Dermis blood vessel endothelial cell (primary cell): ENCODE results near the gene C2CD4D. TPM values are rescaled to one million over a fixed set of nuclear protein-coding genes. Genes with fewer than 3 reads are reported as not detected.
A peak's percentile ranks its signal among the peaks of the same experiment; 100 is the strongest.
"Not testable (repeated sequence)": the region's sequence is repeated elsewhere in the genome, so short reads cannot be mapped to it uniquely, and the experiment has no call there.

ENCODE experiments used
- DNase-seq: peaks from one replicate; pipeline ENCODE4 v3.0.0; 2010
- total RNA-seq: library from RNA; depleted of rRNA; stranded (reverse); fragments of >200 nt; gene quantifications from 2 replicates; pipeline ENCODE4 v1.2.3, GENCODE V29; 2014

C2CD4D gene
- 0.09 TPM in 1 of 2 replicates, not detected in the other for total RNA-seq

DNA sequence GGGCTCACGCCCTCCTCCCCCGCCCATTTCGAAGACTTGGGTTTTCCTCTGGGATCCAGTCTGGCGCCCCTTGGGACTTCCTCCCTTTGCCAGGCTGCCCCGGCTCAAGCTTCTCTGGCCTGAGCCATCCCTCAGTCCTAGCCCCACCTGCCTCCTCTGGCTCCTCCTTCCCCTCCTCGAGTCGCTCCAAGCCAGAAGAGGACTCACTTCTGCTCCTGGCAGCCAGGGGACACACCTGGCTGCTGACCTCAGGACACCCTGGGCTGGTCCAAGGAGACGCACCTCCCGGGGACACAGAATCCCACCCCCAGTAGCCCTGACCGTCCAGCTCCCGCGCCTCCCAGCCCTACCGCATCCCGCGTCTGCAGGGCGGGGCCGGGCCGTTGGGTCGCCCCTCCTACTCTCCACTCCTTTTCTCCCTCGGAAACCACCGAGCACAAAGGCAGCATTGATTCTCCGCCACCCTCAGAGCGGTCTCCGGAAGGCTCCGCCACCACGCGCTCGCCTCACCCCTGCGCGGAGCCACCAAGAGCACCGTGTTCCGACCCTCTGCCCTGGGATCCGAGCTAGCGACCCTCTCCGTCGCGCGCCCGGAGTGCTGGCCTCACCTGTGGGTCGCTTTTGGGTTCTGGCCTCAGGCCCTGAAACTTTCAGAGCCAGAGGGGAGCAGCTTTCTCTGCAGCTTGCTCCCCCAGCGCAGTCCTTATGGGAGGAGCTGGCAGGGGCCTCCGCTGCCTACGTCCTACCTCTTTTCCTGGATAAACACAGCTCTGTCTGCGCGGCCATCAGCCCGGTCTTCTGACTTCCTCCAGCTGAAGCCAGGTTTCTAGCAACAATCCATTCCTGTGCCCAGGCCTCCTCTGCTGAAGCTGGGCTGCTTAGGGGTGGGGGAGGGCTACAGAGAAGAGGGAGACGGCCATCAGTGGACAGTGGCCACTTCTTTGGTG lies at the start of gene C2CD4D:
Gene C2CD4D (minus strand): TSS at position 364 of the 947 bp plus-strand sequence. CDS start 831 bp downstream, outside the sequence.
- peak; percentile 36 for DNase-seq

GRCh38 chr1:151888972-151889570 lies 49.5 kb upstream of the C2CD4D start:
- peak; percentile 53 for DNase-seq

GRCh38 chr1:151887028-151887427 lies 47.4 kb upstream of the C2CD4D start:
- peak; percentile 66 for DNase-seq

DNA sequence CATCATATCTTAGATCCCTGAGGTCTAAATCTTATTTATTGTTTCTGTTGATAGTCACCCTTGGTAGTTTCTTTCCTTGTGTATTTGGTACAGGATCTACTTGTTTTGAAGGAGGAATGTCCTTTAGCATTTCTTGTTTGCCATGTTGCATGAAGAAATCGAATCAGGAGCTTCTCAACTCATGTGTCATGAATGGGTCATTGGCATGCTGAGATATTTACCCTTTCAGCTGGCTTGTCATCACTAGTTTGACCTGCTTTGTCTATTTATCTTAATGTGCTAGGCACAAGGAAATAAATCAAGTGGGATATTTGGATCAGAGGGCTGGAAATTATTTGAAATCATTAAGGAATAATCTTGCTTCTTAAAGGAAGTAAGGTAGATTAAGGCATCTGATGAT lies 45.9 kb upstream of the C2CD4D start:
- no peak for DNase-seq

DNA sequence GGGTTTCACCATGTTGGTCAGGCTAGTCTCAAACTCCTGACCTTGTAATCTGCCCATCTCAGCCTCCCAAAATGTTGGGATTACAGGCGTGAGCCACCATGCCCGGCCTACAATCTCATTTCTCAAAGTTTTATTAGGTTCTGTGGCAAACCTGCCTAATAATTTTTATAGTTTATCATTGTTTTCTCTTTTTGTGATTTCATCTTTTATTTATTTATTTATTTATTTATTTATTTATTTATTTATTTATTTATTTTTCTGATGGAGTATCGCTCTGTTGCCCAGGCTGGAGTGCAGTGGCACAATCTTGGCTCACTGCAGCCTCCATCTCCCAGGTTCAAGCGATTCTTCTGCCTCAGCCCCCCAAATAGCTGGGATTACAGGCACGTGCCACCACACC lies 45.3 kb upstream of the C2CD4D start:
- DNase-seq = not testable (repeated sequence)

DNA sequence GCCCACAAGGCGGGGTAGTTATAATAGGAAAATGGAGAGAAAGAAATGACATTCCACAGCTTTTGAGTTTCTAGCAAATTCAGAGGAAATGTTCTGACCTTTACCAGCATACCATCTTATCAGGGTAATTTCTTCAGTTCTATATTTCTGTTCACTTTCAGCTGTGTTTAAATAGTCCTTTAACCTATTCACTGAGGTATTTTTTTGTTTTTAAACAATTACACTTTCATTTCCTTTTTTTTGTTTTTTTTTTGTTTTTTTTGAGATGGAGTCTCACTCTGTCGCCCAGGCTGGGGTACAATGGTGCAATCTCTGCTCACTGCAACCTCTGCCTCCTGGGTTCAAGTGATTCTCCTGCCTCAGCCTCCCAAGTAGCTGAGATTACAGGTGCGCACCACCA lies 44.8 kb upstream of the C2CD4D start:
- DNase-seq = not testable (repeated sequence)

GRCh38 chr1:151883898-151884297 lies 44.3 kb upstream of the C2CD4D start:
- not testable (repeated sequence) for DNase-seq

DNA sequence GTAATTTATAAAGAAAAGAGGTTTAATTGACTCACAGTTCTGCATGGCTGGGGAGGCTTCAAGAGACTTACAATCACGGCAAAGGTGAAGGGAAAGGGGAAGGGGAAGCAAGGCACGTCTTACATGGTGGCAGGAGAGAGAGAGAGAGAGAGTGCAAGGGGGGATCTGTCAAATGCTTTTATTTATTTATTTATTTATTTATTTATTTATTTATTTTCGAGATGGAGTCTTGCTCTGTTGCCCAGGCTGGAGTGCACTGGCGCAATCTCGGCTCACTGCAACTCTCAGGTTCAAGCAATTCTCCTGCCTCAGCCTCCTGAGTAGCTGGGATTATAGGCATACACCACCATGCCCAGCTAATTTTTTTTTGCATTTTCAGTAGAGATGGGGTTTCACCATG lies 43.3 kb upstream of the C2CD4D start:
- DNase-seq = not testable (repeated sequence)

DNA sequence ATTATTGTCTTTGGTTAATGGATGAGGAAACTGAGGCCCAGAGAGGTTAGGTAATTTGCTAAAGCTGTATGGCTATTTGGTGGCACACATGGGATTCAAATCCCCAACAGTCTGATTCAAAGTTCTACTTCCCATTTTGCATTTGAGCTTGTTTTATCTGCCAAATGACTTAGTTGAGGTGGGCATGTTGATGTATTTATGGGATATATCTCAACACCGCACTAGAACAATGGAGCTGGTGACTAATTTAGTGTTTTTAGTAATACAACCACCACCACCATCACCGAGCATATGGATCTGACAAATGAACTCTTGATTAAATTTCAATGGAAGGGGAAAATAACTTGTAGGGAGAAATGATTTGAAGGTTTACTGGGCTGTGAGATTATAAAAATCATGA lies 42.8 kb upstream of the C2CD4D start:
- peak; percentile 19 for DNase-seq

DNA sequence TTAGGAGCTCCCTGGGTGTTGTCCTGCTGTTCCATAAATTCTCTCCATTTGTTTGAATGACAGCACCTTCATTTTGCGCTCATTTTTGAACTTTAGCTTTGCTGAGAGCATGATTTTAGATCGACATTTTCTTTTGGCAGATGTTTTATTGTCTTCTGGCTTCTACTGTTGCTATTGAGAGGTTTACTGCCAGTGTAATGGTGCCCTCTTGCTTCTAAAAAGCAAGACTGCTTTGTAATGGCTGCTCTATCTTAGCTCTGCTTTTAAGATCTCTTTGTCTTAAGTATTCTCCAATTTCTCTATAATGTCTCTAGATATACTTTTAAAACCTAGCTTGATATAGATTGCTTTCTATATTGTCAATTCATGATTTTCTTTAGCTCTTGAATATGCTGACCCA lies 41.9 kb upstream of the C2CD4D start:
- DNase-seq = peak; percentile 40

DNA sequence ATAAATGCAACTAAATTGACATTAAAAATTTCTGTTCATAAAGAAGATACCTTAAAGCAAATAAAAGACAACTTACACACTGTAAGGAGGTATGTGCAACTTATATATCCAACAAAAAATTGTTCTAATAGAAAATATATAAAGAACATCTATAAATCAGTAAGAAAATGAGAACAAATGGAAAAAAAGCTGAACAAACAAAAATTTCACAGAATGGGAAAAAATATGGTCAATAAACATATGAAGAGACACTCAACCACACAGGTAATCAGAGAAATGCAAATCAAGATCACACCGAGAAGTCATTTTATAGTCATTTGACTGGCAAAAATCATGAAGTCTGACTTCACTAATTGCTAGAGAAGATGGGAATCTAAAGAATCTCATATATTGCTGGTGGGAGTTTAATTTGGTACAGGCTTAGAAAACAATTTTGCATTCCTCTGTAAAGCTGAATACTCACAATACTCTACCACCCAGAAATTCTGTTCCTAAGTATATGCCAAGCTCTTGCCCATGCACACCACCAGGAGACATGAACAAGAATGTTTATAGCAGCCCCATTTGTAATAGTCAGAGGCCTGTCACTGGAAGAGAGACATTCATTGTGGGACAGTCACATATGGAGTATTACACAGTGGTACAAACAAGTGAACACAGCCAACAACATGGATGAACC lies 35.9 kb upstream of the C2CD4D start:
- DNase-seq = no peak

DNA sequence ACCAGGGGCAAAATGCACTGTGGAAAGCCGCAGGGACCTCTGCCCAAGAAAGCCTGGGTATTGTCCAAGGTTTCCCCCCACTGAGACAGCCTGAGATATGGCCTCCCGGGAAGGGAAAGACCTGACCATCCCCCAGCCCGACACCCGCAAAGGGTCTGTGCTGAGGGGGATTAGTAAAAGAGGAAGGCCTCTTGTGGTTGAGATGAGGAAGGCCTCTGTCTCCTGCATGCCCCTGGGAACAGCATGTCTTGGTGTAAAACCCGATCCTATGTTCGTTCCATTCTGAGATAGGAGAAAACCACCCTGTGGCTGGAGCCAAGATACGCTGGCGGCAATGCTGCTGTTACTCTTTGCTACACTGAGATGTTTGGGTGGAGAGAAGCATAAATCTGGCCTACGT lies 33.2 kb upstream of the C2CD4D start:
- not testable (repeated sequence) for DNase-seq

DNA sequence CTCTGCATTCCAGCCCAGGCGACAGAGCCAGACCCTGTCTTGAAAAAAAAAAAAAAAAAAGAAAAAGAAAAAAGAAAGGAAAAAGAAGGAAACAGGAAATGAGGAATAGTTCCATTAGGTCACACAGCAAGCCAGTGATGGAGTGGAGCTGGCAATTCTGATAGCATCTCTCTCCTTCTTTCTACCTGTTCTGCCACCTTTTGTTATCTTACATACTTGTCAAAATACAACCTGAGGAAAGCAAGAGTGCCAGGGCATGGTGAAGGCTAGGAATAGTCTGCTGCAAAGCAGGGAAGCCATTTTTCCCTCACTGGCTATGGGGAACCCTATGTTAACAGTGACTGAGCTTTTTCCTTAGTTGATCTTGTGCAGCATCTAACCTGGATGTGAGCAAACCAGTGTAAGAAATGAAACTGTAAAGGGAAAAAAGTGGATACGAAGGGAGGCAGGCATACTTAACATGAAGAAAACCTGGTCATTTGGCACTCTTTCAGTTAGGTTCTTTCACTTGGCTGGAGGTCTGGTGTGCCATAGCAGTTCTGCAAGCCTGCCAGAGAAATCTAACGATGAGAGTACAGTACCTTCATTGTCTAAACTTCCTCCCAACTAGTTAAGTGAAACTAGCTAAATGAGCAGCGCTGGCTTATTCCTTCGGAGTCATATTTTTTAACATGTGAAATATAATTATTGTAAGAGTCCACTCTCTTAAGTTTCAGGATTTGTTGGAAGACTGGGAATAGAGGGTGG lies 31.8 kb upstream of the C2CD4D start:
- DNase-seq = no peak

DNA sequence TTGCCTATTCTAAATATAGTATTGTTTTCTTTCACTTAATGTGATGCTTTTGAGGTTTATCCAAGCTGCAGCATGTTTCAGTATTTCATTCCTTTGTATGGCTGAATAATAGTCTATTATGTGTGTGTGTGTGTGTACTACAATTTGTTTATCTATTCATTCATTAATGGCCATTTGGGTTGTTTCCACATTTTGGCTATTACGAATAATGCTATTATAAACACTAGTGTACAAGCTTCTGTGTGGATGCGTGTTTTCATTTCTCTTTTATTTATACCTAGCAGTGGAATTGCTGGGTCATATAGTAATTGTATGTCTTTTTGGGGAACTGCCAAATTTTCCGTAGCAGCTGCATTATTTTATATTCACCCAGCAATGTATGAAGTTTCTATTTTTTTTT lies 28.9 kb upstream of the C2CD4D start:
- peak; percentile 37 for DNase-seq

- peak; percentile 58 for DNase-seq
Observed at GRCh38 chr1:151867765-151868411, 28.3 kb upstream of the C2CD4D start.

DNA sequence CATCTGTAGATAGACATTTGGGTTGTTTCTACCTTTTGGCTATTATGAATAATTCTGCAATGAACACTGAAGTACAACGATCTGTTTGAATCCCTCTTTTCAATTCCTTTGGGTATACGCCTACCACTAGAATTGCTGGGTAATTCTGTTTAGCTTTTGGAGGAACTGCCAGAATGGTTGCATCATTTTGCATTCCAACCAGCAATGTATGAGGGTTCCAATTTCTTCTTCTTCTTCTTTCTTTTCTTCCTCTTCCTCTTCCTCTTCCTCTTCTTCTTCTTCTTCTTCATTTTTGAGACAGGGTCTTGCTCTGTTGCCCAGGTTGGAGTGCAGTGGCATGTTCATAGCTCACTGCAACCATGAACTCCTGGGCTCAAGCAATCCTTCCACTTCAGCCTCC lies 27.7 kb upstream of the C2CD4D start:
- DNase-seq = no peak

GRCh38 chr1:151864411-151864810 lies 24.8 kb upstream of the C2CD4D start:
- no peak for DNase-seq

DNA sequence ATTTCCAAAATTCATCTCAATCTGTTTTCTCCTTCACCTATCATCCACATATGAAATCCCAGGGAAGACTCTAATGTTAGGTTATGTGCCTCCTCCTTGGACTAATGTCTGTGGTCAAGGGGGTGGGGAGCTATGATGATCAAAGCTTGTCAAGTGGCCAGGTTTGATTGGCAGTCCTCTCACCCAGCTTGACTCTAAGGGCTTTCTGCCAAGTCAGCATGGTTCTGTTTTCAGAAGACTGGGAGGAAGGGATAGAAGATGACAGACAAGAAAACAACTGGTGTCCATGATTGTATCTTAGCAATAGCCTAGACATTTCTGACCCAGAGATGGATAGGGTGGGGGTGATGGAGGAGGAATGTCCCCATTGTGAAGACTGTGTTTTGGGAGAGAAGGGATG lies 23.0 kb upstream of the C2CD4D start:
- DNase-seq = no peak

DNA sequence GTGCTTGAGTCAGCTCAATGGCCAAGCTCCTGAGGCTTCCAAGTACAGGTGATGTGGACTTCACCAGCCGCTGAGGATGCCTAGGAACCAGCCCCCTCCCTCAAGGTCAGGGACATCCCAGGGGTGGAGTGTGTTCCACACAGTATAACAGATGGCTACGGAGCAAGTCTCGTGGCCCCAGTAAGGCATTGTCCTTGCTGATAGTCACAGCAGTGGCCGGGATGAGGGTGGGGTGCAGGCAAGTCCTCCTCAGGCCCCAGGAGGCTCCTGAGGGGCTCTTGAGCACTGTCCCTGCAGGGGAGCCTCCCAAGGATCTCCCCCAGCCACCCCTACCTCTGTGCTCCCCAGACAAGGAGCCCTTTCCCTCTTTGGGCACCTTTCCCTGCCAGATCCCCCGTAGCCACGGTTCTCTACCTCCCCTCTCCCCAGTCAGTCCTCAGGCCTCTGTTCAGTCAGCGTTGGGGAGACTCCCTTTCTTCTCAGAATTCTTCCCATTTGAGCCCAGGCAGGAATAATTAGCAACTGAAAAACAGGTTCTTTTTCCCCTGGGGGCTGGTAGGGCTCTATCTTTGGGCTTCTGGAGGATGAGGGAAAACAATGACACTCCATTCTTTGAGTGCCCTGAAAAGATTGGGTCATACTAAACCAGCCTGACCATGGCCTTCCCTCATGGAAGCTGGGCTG lies 21.0 kb upstream of the C2CD4D start:
- no peak for DNase-seq

DNA sequence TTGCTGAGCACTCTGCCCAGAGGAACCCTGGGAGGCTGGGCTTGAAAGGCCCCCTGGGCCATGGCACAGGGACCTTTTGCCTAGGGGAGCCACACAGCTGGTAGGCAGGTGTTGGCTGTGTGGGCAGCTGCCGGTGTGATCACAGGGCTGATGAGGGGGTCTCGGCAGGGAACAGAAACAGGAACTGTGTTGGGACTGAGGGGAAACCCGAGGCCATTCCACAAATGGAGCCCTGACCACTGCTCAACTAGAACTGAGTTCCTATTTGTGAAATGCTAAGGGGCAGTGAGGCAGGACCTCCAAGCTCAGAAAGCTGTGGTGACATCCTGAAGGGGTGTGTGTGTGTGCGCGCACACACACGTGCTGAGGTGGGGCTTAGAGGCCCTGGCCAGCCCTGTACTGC lies 20.3 kb upstream of the C2CD4D start:
- no peak for DNase-seq

- no peak for DNase-seq
Observed at GRCh38 chr1:151858886-151859665, 19.5 kb upstream of the C2CD4D start.
